Activated B cell treated with CpG ODN at 0.5 μM for 24 hours (primary cell): ENCODE data around the gene ZNF683. TPM values are rescaled to one million over a fixed set of nuclear protein-coding genes. Genes with fewer than 3 reads are reported as not detected.

ENCODE experiments used
- ATAC-seq: fragments of 200-7000 bp; cut with Tn5 transposase; one replicate; pipeline ENCODE4 v1.10.0; 2021; ENCODE audit warnings: low read depth, mild to moderate bottlenecking, moderate library complexity
- CTCF ChIA-PET: fragments of 350-600 bp; sonication (Branson Sonifier 250); formaldehyde crosslinking; loops from one replicate; lab custom pipeline; 2021; ENCODE audit warnings: antibody characterized with exemption; lab: Charles Lee
- POLR2A ChIA-PET: fragments of 350-600 bp; sonication (Branson Sonifier 250); formaldehyde crosslinking; loops from one replicate; lab custom pipeline; 2021; ENCODE audit warnings: antibody characterized with exemption; lab: Charles Lee
- DNase-seq: peaks from one replicate; pipeline ENCODE4 v3.0.0; 2022
- H3K27ac Mint-ChIP-seq: one replicate; pipeline ENCODE4 v1.8.0; 2020; ENCODE audit warnings: mixed read lengths
- H3K27me3 Mint-ChIP-seq: one replicate; pipeline ENCODE4 v1.8.0; 2021; ENCODE audit warnings: mixed read lengths
- H3K36me3 Mint-ChIP-seq: one replicate; pipeline ENCODE4 v1.8.0; 2021; ENCODE audit warnings: low read depth, mixed read lengths
- H3K4me1 Mint-ChIP-seq: one replicate; pipeline ENCODE4 v1.8.0; 2021; ENCODE audit warnings: mixed read lengths
- H3K4me3 Mint-ChIP-seq: one replicate; pipeline ENCODE4 v1.8.0; 2020; ENCODE audit warnings: mild to moderate bottlenecking, mixed read lengths
- H3K9me3 Mint-ChIP-seq: one replicate; pipeline ENCODE4 v1.8.0; 2020; ENCODE audit warnings: mixed read lengths
- CTCF ChIP-seq: fragments of 200-600 bp; IDR thresholded peaks from one replicate; pipeline ENCODE4 v1.8.0; 2022; ENCODE audit warnings: antibody characterized with exemption, mild to moderate bottlenecking
- intact Hi-C: fragments of 100-400 bp; cut with micrococcal nuclease; formaldehyde crosslinking; loops from one replicate; pipeline ENCODE4 v1.15.1; 2024
- total RNA-seq: library from RNA; stranded (reverse); gene quantifications from 2 replicates; pipeline ENCODE4 v1.2.3, GENCODE V29; 2022

ZNF683 gene
- total RNA-seq, 1 donor from 2014 or later, result not detected

- no peak for DNase-seq
- Mint-ChIP-seq H3K27me3 (peaks cover 6% of the 10 kb centered on the region), H3K36me3 (no peaks in the 10 kb centered on the region), H3K9me3 (no peaks in the 10 kb centered on the region), H3K4me1 (peaks cover 18% of the 10 kb centered on the region), H3K4me3 (no peak overlapping the region), H3K27ac (no peak overlapping the region)
- intact Hi-C loops, result no loop called here
- POLR2A ChIA-PET, result no interaction called here
- TF ChIP-seq CTCF, result no peak
- ATAC-seq, result no peak
- CTCF ChIA-PET, result no interaction called here
Observed at GRCh38 chr1:26356106-26356505, 16.4 kb downstream of the ZNF683 start.

GRCh38 chr1:26354972-26355371 is 17.6 kb downstream of the ZNF683 start:
- CTCF ChIA-PET, result no interaction called here
- ATAC-seq (no peak), DNase-seq (no peak)
- no peaks in the 10 kb centered on the region for H3K9me3 Mint-ChIP-seq
- TF ChIP-seq CTCF, result no peak
- POLR2A ChIA-PET, result no interaction called here
- no peak overlapping the region for H3K4me3 Mint-ChIP-seq
- H3K4me1 Mint-ChIP-seq, result peaks cover 7% of the 10 kb centered on the region
- no peak overlapping the region for H3K27ac Mint-ChIP-seq
- peaks cover 2% of the 10 kb centered on the region for H3K27me3 Mint-ChIP-seq
- no peaks in the 10 kb centered on the region for H3K36me3 Mint-ChIP-seq
- intact Hi-C loops, result no loop called here

GRCh38 chr1:26353976-26354820 is 18.4 kb downstream of the ZNF683 start, which contains the start of gene CRYBG2:
Gene CRYBG2, minus strand, starts transcription at chr1:26354130. Its CDS starts 7,473 bp downstream, at chr1:26346657.
- POLR2A ChIA-PET, result no interaction called here
- intact Hi-C loops, result no loop called here
- Mint-ChIP-seq H3K9me3 (no peaks in the 10 kb centered on the region), H3K4me3 (no peak within 1 kb of the TSS), H3K36me3 (no peaks in the 10 kb centered on the region), H3K27me3 (peaks cover 2% of the 10 kb centered on the region), H3K4me1 (peaks cover 4% of the 10 kb centered on the region), H3K27ac (no peak within 1 kb of the TSS)
- TF ChIP-seq CTCF, result no peak
- CTCF ChIA-PET, result no interaction called here
- DNase-seq (no peak), ATAC-seq (no peak)

- ChIA-PET CTCF (no interaction called here), POLR2A (no interaction called here)
- H3K4me1 Mint-ChIP-seq, result no peaks in the 10 kb centered on the region
- intact Hi-C loops, result no loop called here
- peaks cover 2% of the 10 kb centered on the region for H3K27me3 Mint-ChIP-seq
- no peak overlapping the region for H3K27ac Mint-ChIP-seq
- no peaks in the 10 kb centered on the region for H3K36me3 Mint-ChIP-seq
- no peak for TF ChIP-seq CTCF
- H3K4me3 Mint-ChIP-seq, result no peak overlapping the region
- no peaks in the 10 kb centered on the region for H3K9me3 Mint-ChIP-seq
- no peak for DNase-seq
- no peak for ATAC-seq
Observed at GRCh38 chr1:26353210-26353859, 19.2 kb downstream of the ZNF683 start.

GRCh38 chr1:26352338-26352679 is 20.2 kb downstream of the ZNF683 start:
- Mint-ChIP-seq H3K4me3 (no peak overlapping the region), H3K36me3 (no peaks in the 10 kb centered on the region), H3K27ac (no peak overlapping the region), H3K9me3 (no peaks in the 10 kb centered on the region), H3K27me3 (peaks cover 2% of the 10 kb centered on the region), H3K4me1 (no peaks in the 10 kb centered on the region)
- DNase-seq (no peak), ATAC-seq (no peak)
- ChIA-PET POLR2A (no interaction called here), CTCF (no interaction called here)
- intact Hi-C loops, result no loop called here
- no peak for TF ChIP-seq CTCF
